ENCODE measurements around the gene RFX7.

DNA sequence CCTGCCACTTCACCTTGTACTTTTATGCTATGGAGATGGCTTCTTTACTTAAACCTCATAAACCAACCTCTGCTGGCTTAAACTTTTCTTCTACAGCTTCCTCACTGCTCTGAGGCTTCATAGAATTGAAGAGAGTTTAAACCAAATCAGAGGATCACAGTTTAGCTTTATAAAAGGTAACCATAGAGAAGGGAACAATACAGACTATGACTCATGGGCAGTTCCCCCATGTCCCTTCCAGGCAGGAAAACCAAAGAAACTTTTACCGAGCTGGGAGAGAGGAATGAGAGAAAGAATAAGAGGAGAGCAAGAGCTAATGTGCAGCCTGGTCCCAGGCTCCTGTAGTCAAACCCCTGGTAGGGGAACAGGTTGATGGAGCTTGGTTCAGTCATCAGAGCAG, 196.3 kb downstream of the RFX7 start:
- no peak for TF ChIP-seq SUZ12 (IDR thresholded peaks at IDR 0.05; ENCODE audit: extremely low read depth, insufficient read depth, insufficient read length)
- no peak for TF ChIP-seq YY1 (IDR thresholded peaks at IDR 0.05; ENCODE audit: insufficient read depth, insufficient read length)
- no peak for TF ChIP-seq ZNF274 (IDR thresholded peaks at IDR 0.05; ENCODE audit: low read depth, low read length)

All from NT2/D1 (cell line).